Measurements from ENCODE around the gene TIMM22. TPM values are rescaled to one million over a fixed set of nuclear protein-coding genes. Genes with fewer than 3 reads are reported as not detected.

TIMM22 gene
- total RNA-seq, 1 experiment from 2014 or later: 14.0 TPM

DNA sequence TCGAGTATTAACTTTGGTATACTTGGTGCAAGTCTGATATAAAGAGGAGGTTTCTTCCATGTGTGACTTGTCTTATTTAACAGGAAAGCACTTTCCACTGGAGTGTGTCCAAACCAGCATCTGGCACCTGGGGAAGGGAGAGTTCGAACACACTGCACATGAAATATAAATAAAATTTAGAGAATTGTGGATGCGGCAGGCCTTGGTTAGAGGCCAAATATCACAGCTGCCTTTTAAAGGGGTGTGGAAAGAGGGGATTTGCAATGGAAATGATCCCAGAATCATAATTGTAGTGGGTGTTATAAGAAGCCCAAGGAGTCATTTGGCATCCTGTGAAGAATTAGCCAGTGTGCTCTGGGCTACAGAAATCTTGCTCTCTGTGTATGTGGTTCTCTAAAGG, 13.0 kb upstream of the TIMM22 start:
- no peaks in the 10 kb centered on the region for H3K9me2 ChIP-seq (ENCODE audit: insufficient read depth)
- H4K20me1 ChIP-seq (ENCODE audit: insufficient read depth): no peaks in the 10 kb centered on the region
- no peaks in the 10 kb centered on the region for H3K36me3 ChIP-seq (ENCODE audit: control insufficient read depth in 1 of 2, insufficient read depth in 2 of 2, low read length in 2 of 2)
- H3K4me1 ChIP-seq (ENCODE audit: control insufficient read depth in 1 of 2, insufficient read depth in 2 of 2, low read length in 2 of 2): peaks cover 9 to 17% of the 10 kb centered on the region in 2 experiments; a peak in 3 of 4 replicates
- CTCF ChIA-PET: no interaction called here
- H3K79me2 ChIP-seq (ENCODE audit: insufficient read depth, low read length): no peaks in the 10 kb centered on the region
- intact Hi-C loops (cut with micrococcal nuclease): loop anchor here (5.0 kb wide), 2 partner anchors 272 to 572 kb away; partner anchors contain the start of gene VPS53
- DNase-seq (ENCODE audit: low read depth, low spot score) (no peak), ATAC-seq (no peak)
- no peaks in the 10 kb centered on the region for H3K9me3 ChIP-seq (ENCODE audit: control insufficient read depth in 1 of 2, insufficient read depth in 1 of 2, low read depth in 1 of 2, low read length in 2 of 2)
- H2AFZ ChIP-seq (ENCODE audit: low read depth, low read length, poor library complexity, severe bottlenecking): no peak overlapping the region
- no peak for TF ChIP-seq FOSL1 (IDR thresholded peaks at IDR 0.05; ENCODE audit: low read depth)
- TF ChIP-seq, protein P1, sequence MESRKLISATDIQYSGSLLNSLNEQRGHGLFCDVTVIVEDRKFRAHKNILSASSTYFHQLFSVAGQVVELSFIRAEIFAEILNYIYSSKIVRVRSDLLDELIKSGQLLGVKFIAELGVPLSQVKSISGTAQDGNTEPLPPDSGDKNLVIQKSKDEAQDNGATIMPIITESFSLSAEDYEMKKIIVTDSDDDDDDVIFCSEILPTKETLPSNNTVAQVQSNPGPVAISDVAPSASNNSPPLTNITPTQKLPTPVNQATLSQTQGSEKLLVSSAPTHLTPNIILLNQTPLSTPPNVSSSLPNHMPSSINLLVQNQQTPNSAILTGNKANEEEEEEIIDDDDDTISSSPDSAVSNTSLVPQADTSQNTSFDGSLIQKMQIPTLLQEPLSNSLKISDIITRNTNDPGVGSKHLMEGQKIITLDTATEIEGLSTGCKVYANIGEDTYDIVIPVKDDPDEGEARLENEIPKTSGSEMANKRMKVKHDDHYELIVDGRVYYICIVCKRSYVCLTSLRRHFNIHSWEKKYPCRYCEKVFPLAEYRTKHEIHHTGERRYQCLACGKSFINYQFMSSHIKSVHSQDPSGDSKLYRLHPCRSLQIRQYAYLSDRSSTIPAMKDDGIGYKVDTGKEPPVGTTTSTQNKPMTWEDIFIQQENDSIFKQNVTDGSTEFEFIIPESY (IDR thresholded peaks at IDR 0.05; ENCODE audit: extremely low read depth, insufficient replicate concordance, low read length): no peak
- no peak for TF ChIP-seq ZNF274 (IDR thresholded peaks at IDR 0.05; ENCODE audit: low read depth, low read length)
- no peak for TF ChIP-seq YY1 (IDR thresholded peaks at IDR 0.05; ENCODE audit: extremely low read depth, insufficient replicate concordance, low read depth, low read length)
- TF ChIP-seq EZH2 (IDR thresholded peaks at IDR 0.05): no peak
- TF ChIP-seq REST (IDR thresholded peaks at IDR 0.05; ENCODE audit: low read depth): no peak
- TF ChIP-seq ATF3 (IDR thresholded peaks at IDR 0.05): no peak
- TF ChIP-seq, protein P2, sequence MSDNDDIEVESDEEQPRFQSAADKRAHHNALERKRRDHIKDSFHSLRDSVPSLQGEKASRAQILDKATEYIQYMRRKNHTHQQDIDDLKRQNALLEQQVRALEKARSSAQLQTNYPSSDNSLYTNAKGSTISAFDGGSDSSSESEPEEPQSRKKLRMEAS (IDR thresholded peaks at IDR 0.05): no peak
- TF ChIP-seq SIN3A (IDR thresholded peaks at IDR 0.05; ENCODE audit: low read depth): no peak
- TF ChIP-seq POLR2AphosphoS5 (IDR thresholded peaks at IDR 0.05; ENCODE audit: low read depth, low read length): no peak
- H3K27ac ChIP-seq (ENCODE audit: low read depth, low read length): no peak overlapping the region
- POLR2A ChIA-PET: no interaction called here
- RAD21 ChIA-PET (ENCODE audit: low non-redundant PET in 1 of 2, low total read pairs in 2 of 2, uncharacterized antibody in 2 of 2, unreplicated experiment in 2 of 2): no interaction called here
- no peaks in the 10 kb centered on the region for H3K27me3 ChIP-seq (ENCODE audit: insufficient read depth, low read length)
- no peak overlapping the region for H3K4me3 ChIP-seq (replicated peaks in 1 of 2; ENCODE audit: low read depth in 1 of 2, low read length in 2 of 2)
- no TSS peak for BruUV-seq (replicated peaks)
- no peak overlapping the region for H3K4me2 ChIP-seq (ENCODE audit: low read length)
- no peak overlapping the region for H3K9ac ChIP-seq (ENCODE audit: low read length)

Measured in HCT116 (cell line).